GM21723 (cell line): Measurements from ENCODE around the gene TMEM181.
"Not testable (repeated sequence)": the region's sequence is repeated elsewhere in the genome, so short reads cannot be mapped to it uniquely, and the experiment has no call there.

Experiments
- ATAC-seq: cut with Tn5 transposase; IDR thresholded peaks from one replicate; pipeline ENCODE4 v1.9.1; 2021; ENCODE audit warnings: mild to moderate bottlenecking, moderate library complexity; ENCODE audit not compliant: unreplicated experiment

TMEM181 gene

DNA sequence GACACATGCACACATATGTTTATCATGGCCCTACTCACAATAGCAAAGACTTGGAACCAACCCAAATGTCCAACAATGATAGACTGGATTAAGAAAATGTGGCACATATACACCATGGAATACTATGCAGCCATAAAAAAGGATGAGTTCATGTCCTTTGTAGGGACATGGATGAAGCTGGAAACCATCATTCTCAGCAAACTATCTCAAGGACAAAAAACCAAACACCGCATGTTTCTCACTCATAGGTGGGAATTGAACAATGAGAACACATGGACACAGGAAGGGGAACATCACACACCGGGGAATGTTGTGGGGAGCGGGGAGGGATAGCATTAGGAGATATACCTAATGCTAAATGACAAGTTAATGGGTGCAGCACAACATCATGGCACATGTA is 117.2 kb downstream of the TMEM181 start:
- ATAC-seq, result not testable (repeated sequence)

DNA sequence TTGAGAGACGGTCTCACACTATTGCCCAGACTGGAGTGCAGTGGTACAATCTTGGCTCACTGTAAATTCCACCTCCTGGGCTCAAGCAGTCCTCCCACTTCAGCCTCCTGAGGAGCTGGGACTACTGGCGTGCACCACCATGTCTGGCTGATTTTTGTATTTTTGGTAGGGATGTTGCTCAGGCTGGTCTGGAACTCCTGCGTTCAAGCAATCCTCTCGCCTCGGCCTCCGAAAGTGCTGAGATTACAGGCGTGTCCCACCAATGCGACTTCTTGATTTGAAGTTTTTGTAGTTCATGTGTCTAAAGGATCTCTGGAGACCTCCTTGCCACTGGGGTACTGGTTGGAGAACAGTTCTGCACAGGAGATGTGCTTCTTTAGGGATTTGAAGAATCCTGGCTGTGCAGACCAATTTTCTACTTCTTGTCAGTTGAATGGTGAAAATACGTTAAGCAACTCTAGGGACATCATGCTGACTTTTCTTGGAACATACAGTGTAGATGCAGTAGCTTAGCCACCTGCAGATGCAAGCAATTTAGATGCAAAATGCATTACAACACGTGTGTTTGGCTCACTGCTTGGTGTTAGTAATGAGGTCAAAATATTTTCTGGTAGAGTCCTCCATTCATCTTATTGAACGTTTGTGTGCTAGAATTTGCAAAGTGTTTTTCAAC is 118.2 kb downstream of the TMEM181 start:
- no peak for ATAC-seq

DNA sequence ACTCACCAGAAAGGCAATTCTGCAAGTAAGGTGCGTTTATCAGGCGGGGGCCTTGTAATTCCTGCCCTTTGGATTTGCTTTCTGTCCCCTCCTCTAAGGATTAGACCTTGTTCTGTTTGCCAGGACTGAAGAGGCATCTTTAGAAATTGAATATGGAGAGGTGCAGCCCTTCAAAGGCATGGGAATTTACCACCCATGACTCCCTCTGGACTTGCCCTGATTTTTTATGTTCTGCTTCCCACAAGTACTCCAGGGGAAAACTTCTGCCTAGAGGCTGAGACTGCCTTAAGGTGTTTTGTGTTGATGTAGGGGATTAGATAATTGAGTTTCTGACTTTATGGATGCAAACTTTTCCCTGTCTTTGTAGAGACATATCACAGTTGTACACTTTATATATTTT is 120.1 kb downstream of the TMEM181 start:
- no peak for ATAC-seq

DNA sequence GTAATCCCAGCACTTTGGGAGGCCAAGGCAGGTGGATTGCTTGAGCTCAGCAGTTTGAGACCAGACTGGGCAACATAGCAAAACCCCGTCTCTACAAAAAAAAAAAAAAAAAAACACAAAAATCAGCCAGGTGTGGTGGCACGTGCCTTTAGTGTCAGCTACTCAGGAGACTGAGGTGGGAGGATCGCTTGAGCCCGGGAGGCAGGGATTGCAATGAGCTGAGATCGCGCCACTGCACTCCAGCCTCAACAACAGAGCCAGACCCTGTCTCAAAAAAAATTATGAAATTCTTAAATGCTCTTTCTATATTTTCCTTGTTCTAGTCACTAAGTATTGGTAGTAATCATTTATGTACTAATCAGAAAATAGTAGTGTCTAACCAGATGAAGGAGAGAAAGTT is 120.6 kb downstream of the TMEM181 start:
- no peak for ATAC-seq

DNA sequence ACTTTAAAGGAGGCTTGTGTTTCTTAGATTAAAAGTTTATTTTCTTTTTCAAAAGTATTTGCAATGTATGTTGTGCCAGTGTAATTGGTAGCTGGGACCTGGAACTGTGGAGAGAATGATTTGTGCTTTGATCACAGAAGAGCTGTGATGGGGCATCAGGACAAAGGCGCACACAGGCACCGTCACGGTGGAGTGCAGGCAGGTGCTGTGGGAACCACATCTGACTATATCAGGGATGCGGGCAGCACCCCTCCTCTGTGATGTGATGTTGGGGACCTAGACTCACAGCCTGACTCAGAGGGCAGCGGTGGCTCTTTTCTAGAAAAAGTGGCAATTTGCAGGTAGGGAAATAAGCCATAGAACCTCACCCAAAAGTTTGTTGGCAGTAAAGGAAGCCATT is 124.4 kb downstream of the TMEM181 start:
- no peak for ATAC-seq

DNA sequence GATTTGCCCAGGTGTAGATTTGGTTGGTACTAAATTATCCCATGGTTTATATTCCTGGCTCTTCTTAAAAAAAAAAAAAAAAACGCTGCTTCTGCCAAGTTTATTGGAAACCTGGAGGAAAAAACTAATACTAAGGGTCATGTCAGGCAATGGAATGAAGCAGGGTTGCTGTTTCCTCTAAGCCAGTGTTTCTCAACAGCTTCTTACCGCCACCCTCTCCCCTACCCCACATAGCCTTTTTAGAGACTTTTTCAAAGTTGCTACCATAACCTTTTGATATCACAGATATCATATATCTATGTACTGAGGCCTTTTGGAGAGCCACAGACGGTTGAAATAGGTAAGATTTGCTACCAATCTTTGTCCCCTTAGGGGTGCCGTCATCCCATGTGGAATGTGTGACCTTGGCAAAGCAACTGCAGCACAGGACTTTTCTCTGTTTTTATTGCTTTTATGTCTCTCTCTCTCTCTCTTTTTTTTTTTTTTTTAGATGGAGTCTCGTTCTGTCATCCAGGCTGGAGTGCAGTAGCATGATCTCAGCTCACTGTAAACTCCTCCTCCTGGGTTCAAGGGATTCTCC is 124.9 kb downstream of the TMEM181 start:
- no peak for ATAC-seq
